ENCODE data around the gene MAST1.

MAST1 gene

GRCh38 chr19:12890787-12891552 lies 52.7 kb downstream of the MAST1 start, which contains the start of gene GCDH:
GCDH (plus strand) TSS chr19:12891160; CDS start chr19:12891305, 145 bp downstream.
- Histone ChIP-seq H3K4me3 (ENCODE audit: low read length, poor library complexity, severe bottlenecking) (peak within 1 kb of the TSS; percentile 83), H3K4me2 (ENCODE audit: low read depth, low read length, poor library complexity, severe bottlenecking) (peak within 1 kb of the TSS; percentile 85), H3K4me1 (ENCODE audit: insufficient read depth, low read length, poor library complexity, severe bottlenecking) (peaks cover 6% of the 10 kb centered on the region), H2AFZ (ENCODE audit: low read length) (peak within 1 kb of the TSS; percentile 67; the same call in 1 of the 2 replicates), H3K9me2 (replicated peaks; ENCODE audit: low read depth, low read length) (no peaks in the 10 kb centered on the region), H3K9me3 (ENCODE audit: insufficient read depth, low read depth, low read length) (no peaks in the 10 kb centered on the region), H4K20me1 (ENCODE audit: insufficient read depth, low read length, poor library complexity, severe bottlenecking) (peaks cover 10% of the 10 kb centered on the region), H3K36me3 (ENCODE audit: insufficient read depth, low read length) (peaks cover 4% of the 10 kb centered on the region; the same call in 1 of the 2 replicates), H3K79me2 (ENCODE audit: insufficient read depth, low read length) (peaks cover 19% of the 10 kb centered on the region), H3K9ac (ENCODE audit: low read depth, low read length, poor library complexity, severe bottlenecking) (peak within 1 kb of the TSS; percentile 71), H3K27me3 (ENCODE audit: insufficient read depth, low read length, poor library complexity, severe bottlenecking) (no peaks in the 10 kb centered on the region), H3F3A (ENCODE audit: low read depth) (no peaks in the 10 kb centered on the region)
- no peak for TF ChIP-seq CTCF (conservative IDR thresholded peaks at IDR 0.05; ENCODE audit: low read length)
- no peak for TF ChIP-seq EZH2phosphoT487 (IDR thresholded peaks at IDR 0.05; ENCODE audit: borderline replicate concordance)

- Histone ChIP-seq H2AFZ (ENCODE audit: low read length) (no peak overlapping the region), H3K9me2 (replicated peaks; ENCODE audit: low read depth, low read length) (no peaks in the 10 kb centered on the region), H3K4me3 (ENCODE audit: low read length, poor library complexity, severe bottlenecking) (peak overlapping the region; percentile 83), H4K20me1 (ENCODE audit: insufficient read depth, low read length, poor library complexity, severe bottlenecking) (peaks cover 10% of the 10 kb centered on the region), H3K9me3 (ENCODE audit: insufficient read depth, low read depth, low read length) (no peaks in the 10 kb centered on the region), H3K79me2 (ENCODE audit: insufficient read depth, low read length) (peaks cover 19% of the 10 kb centered on the region), H3F3A (ENCODE audit: low read depth) (no peaks in the 10 kb centered on the region), H3K27me3 (ENCODE audit: insufficient read depth, low read length, poor library complexity, severe bottlenecking) (no peaks in the 10 kb centered on the region), H3K4me2 (ENCODE audit: low read depth, low read length, poor library complexity, severe bottlenecking) (peak overlapping the region; percentile 85), H3K36me3 (ENCODE audit: insufficient read depth, low read length) (peaks cover 4% of the 10 kb centered on the region; the same call in 1 of the 2 replicates), H3K4me1 (ENCODE audit: insufficient read depth, low read length, poor library complexity, severe bottlenecking) (peaks cover 6% of the 10 kb centered on the region), H3K9ac (ENCODE audit: low read depth, low read length, poor library complexity, severe bottlenecking) (peak overlapping the region; percentile 71)
- TF ChIP-seq EZH2phosphoT487 (IDR thresholded peaks at IDR 0.05; ENCODE audit: borderline replicate concordance): no peak
These were observed 53.3 kb downstream of the MAST1 start for GRCh38 chr19:12891553-12892021.

- H3F3A ChIP-seq (ENCODE audit: low read depth): no peaks in the 10 kb centered on the region
- H3K4me2 ChIP-seq (ENCODE audit: low read depth, low read length, poor library complexity, severe bottlenecking): no peak overlapping the region
- H3K9me3 ChIP-seq (ENCODE audit: insufficient read depth, low read depth, low read length): no peaks in the 10 kb centered on the region
- peaks cover 10% of the 10 kb centered on the region for H4K20me1 ChIP-seq (ENCODE audit: insufficient read depth, low read length, poor library complexity, severe bottlenecking)
- H3K9me2 ChIP-seq (replicated peaks; ENCODE audit: low read depth, low read length): no peaks in the 10 kb centered on the region
- no peak overlapping the region for H3K9ac ChIP-seq (ENCODE audit: low read depth, low read length, poor library complexity, severe bottlenecking)
- peaks cover 4% of the 10 kb centered on the region; the same call in 1 of the 2 replicates for H3K36me3 ChIP-seq (ENCODE audit: insufficient read depth, low read length)
- H3K4me3 ChIP-seq (ENCODE audit: low read length, poor library complexity, severe bottlenecking): no peak overlapping the region
- H3K27me3 ChIP-seq (ENCODE audit: insufficient read depth, low read length, poor library complexity, severe bottlenecking): no peaks in the 10 kb centered on the region
- peaks cover 19% of the 10 kb centered on the region for H3K79me2 ChIP-seq (ENCODE audit: insufficient read depth, low read length)
- peaks cover 6% of the 10 kb centered on the region for H3K4me1 ChIP-seq (ENCODE audit: insufficient read depth, low read length, poor library complexity, severe bottlenecking)
- TF ChIP-seq EZH2phosphoT487 (IDR thresholded peaks at IDR 0.05; ENCODE audit: borderline replicate concordance) (no peak), CTCF (conservative IDR thresholded peaks at IDR 0.05; ENCODE audit: low read length) (no peak)
- H2AFZ ChIP-seq (ENCODE audit: low read length): no peak overlapping the region
These were observed 55.3 kb downstream of the MAST1 start for GRCh38 chr19:12893582-12893981.
